Measurements from ENCODE around the gene SKIDA1.

SKIDA1 gene

GRCh38 chr10:21501731-21502347, 23.6 kb downstream of the SKIDA1 start:
- no peak for DNase-seq (ENCODE audit: low read depth in 2 of 2)

DNA sequence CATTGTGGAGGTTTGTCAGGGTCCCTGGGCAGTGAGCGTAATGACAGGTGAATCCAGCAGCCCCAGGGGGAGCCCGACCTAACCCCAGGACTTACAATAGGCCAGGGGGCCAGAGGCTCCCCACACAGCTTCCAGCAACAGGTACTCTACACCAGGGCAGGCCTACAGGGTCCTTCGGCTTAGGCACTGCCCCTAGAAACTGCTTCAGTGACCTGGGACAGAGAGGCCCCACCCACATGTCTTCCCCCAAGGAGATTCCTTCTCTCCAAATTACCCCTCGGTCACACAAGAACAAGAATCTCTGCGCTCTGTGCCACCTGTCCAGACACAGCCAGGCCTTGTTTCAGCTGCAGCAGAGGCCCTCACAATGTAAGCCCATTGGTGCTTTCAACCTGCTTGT, 24.4 kb downstream of the SKIDA1 start:
- no peak for DNase-seq (ENCODE audit: low read depth in 2 of 2)

DNA sequence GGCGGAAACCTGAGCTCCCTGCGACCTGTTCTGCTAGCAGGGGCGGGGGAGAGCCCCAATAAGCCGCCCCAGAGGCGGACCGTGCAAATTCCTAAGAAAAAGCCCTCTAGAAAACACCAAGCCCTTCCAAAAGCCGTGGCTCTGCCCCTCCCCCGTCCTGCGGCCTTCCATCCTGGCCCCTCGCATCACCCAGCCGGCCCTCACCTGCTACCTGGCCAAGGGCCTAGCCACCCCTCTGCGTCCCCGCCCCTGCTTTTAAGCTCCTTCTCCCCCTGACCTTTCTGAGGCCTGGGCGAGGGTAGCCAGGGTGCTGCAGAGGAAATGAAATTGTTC, 24.9 kb downstream of the SKIDA1 start:
- no peak for DNase-seq (ENCODE audit: low read depth in 2 of 2)

DNA sequence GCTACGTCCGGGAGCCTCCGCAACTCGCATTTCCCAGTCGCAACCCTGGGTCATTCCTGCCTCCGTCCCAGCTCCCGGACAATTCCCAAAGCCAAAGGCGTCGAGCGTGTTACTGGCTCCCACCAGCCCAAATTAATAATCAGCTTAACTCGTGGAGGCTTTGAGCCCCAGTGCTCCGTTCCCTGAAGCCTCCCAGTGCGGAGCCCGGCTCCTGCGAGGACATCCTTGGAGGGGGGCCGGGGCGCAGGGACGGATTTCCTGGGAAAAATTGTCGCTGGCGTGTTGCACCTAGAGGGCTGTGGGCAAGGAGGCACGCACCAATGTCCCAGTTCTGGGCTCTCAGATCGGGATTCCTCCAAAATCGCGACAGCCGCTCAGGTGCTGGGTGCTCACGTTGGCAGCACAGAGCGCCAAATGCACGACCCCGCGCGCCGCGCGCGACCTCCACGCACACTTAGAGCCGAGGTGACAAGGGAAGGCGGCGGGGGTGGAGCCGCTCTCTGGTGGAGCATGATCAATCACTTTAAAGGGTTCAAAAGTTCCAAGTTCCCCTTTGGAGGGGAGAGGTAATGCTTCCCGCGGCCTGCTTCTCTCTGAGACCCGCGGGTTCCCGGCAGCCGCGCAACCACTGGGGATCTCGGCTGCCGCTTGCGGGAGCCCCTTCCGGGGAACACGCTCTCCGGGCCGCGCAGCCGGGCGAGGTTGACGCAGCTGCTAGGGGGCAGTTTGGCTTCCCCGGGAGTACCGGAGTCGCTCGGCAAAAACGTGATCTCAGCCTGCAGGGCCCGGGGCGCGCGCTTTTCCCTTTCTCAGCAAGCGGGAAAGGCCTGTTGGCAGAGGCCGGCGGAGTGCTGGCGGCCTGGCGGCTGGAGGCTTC, 25.5 kb downstream of the SKIDA1 start:
- no peak for DNase-seq (ENCODE audit: low read depth in 2 of 2)

DNA sequence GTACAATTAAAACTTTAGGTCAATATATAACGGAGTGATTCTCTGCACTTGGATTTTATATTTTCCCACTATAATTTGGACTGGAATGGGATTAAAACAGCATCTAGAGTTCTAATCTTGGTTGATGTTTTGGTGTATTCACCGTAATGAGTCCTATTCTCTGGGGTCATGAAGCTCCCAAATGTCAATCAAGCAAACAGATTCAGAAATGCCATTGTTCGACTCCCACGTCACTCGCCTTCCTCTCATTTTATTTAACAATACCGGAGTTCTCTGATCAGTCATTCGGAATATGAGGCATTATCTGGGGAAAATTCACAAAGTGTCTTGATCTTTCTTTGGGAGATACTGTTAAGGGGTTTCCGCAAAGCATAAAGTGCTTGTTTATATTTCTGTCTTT, 26.5 kb downstream of the SKIDA1 start:
- no peak for DNase-seq (ENCODE audit: low read depth in 2 of 2)

GRCh38 chr10:21498377-21498776, 27.1 kb downstream of the SKIDA1 start:
- no peak for DNase-seq (ENCODE audit: low read depth in 2 of 2)

DNA sequence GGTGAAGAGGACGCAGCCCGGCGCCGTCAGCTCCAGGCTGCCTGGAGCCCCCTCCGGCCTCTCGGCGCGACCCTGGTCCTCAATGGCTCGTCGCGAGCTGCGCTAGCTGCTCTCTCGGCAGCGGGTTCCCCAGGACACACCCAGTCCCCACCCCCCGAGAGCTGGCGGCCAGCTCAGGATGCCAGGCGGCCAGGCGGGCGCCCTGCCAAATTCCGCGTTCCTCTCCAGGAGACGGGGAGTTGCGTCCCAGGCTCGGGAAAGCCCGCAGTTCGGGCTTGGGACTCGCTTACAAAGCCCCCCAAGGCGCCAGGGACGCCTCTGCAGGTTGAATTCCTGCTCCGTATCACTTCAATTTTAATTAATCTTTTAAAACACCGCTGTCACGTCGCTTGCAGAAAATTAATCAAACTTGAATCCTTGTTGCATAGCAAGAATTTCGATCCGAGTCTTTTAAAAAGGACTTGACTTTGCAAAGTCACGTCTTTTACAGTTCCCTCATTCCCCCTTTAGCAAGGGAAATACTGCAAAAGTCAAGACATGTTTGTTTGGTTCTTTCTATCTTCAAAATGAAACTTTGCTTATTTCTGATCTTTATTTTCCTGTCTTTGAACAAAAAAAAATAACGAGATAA, 28.2 kb downstream of the SKIDA1 start:
- DNase-seq (ENCODE audit: low read depth in 2 of 2): no peak

GRCh38 chr10:21496343-21497176, 28.9 kb downstream of the SKIDA1 start:
- DNase-seq (ENCODE audit: low read depth in 2 of 2): no peak

DNA sequence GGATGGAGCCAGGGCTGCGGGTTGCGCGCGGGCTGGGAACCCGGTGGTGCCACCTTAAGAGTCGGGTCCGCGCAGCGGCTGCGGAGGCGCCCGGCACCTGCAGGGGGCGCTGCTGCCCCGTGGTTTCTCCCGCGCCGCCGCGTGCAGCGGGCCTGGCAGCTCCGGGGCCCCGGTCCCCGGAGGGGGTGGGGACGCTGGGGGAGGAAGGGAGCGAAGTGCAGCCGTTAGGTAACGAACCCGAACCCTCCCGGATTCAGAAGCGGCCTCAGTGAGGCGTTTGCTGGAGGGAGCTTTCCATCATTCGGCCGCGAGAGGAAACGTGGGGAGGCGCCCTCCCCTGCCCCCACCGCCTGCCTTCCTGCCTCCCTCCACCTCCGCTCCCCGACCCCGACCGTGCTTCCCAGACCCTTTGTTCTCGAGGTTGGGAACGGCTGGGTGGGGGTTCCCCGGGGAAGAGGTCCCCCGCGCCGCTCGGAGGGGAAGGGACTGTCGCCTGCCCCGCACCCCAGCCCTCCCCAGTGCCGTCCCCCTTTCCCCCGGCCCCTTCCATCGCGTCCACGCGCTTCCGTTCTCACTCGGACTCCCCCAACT, 29.6 kb downstream of the SKIDA1 start:
- peak; percentile 71 to 81 for DNase-seq (ENCODE audit: low read depth in 2 of 2)

DNA sequence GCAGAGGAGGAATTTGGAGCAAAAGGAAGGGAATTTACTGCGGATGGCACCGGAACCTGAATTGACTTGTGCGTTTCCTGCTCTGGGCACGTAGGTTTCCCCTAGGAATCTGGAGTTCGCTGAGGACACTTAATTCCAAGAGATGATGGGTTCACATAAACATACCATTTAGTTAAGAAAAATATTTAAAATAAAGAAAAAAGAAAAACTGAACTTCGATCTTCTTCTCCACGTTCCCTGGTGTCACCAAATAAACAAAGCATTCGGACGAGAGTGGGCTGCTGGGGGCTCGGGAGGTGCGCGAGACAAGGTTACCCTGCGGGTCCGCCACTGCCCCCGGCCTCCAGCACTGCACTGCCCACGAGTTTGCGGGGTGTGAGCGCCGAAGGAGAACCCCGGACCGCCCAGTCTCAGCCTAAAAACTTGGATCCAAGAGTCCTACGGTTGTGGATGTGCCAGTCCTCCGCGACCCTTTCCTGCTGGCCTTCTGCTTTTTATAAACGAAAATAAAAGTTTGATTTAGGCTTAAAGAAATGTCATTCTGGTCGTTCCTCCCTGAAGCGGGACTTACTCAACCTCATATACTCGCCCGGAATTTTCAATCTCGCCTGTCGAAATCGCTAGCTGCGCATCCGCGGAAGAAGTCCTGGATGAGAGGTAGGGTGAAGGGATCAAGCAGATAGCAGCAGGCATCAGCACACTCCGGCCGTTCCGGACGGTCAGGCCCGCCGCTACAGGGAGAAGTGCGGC, 30.3 kb downstream of the SKIDA1 start:
- no peak for DNase-seq (ENCODE audit: low read depth in 2 of 2)

GRCh38 chr10:21494191-21495001, 31.1 kb downstream of the SKIDA1 start:
- DNase-seq (ENCODE audit: low read depth in 2 of 2): no peak

GRCh38 chr10:21493784-21494183, 31.7 kb downstream of the SKIDA1 start:
- no peak for DNase-seq (ENCODE audit: low read depth in 2 of 2)

GRCh38 chr10:21492421-21492820, 33.1 kb downstream of the SKIDA1 start:
- DNase-seq (ENCODE audit: low read depth in 2 of 2): no peak

GRCh38 chr10:21490711-21491105, 34.8 kb downstream of the SKIDA1 start:
- DNase-seq (ENCODE audit: low read depth in 2 of 2): no peak

DNA sequence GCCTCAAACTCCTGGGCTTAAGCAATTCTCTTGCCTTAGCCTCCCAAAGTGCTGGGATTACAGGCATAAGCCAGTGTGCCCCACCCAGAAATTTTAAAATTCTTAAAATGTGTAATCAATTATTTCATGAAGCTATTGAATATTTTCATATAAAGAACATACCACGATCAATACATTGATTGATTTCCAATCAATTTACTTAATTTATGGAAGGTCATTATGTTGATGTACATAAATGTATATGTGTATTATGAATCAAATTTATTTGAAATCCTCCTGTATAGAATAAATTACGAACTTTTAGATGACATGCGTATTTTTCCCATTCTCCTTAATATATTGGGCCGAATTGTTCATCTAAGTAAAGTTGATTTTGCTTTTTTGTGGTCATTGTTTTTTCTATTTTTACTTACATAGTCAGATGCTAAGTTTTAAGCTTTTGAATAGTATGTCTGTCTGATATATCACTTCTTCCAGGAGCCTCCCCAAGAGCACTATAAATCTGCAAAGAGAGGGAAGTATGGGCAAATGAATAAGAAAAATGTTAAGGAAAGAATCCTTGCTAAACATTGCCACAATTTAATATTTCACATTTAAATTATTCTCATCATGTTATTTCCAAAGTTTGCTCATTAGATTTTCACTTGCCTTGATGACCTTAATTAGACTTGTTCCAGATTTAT, 35.3 kb downstream of the SKIDA1 start:
- DNase-seq (ENCODE audit: low read depth in 2 of 2): no peak

- DNase-seq (ENCODE audit: low read depth in 2 of 2): no peak
Observed at GRCh38 chr10:21488957-21489446, 36.5 kb downstream of the SKIDA1 start.

DNA sequence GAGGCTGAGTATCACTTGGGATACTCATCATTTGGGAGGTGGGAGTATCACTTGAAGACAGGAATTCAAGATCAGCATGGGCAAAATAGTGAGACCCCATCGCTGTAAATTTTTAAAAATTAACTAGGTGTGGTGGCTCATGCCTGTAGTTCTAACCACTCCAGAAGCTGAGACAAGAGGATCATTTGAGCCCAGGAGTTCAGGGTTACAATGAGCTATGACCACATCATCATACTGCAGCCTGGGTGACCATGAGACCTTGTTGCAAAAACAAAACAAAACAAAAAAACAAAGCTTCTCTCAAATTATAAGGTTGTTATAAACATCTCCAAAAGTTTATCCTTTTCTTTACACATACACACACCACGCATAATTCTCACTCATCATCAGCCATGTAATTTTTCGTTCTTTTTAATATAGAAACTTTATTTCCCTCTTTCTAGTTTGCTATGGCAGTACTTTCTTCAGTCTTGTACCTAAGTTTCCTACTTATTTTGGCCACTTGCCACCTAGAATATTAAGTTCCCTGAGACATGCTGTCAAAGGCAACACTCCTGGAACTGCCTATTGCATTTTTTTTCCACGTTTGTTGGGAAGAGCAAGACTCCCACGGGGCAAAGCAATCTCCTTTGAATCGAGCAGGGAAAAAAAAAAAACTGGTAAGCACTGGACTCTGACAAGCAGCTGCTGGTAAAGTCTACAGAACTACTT, 37.1 kb downstream of the SKIDA1 start:
- no peak for DNase-seq (ENCODE audit: low read depth in 2 of 2)

DNA sequence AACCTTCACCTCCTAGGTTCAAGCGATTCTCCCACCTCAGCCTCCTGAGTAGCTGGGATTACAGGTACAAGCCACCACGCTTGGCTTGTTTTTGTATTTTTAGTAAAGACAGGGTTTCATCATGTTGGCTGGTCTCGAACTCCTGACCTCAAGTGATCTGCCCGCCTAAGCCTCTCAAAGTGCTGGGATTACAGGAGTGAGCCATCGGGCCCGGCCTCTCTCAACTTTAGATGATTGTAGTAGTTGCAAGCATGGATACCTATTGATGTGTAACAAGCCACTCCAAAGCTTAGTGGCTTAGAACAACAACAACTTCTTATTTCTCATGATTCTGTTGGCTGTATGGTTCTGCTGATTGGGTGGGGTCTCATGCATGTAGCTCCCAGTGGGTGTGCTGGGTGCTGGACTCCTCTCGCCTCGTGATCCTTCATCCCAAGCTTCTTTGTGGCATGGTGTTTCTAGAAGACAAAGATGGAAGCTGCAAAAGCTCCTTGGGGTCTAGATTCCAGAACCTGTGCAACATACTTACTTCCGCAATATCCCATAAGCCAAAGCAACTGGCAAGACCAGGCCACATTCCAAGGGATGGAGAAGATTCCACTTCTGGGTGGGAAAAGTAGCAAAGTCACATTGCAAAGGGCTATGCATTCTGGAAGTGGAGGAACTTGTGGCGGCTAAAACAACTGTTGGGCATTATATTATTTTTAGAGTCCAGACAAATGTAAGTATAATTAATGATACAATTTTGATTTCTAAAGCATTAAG, 37.9 kb downstream of the SKIDA1 start:
- DNase-seq (ENCODE audit: low read depth in 2 of 2): no peak
